ENCODE measurements around the gene UNCX. TPM values are rescaled to one million over a fixed set of nuclear protein-coding genes. Genes with fewer than 3 reads are reported as not detected.
"Not testable (repeated sequence)": the region's sequence is repeated elsewhere in the genome, so short reads cannot be mapped to it uniquely, and the experiment has no call there.

UNCX gene
- total and polyA plus RNA-seq, 2 of the 4 experiments (the other 2 are of a cell fraction) = not detected

DNA sequence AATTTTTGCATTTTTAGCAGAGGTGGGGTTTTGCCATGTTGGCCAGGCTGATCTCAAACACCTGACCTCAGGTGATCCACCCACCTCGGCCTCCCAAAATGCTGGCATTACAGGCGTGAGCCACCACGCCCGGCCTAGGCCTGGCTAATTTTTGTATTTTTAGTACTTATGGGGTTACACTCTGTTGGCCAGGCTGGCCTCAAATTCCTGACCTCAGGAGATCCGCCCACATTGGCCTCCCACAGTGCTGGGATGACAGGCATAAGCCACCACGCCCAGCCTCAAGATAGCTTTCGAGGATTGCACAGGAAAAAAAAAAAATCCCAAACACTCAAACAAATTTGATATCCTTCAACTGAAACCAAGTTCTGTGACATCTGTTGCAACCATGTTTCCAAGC lies 26.9 kb upstream of the UNCX start:
- H3K36me3 ChIP-seq (ENCODE audit: control insufficient read depth, insufficient read depth, low read length); H3K79me1 ChIP-seq (ENCODE audit: low read depth in 1 of 2, low read length in 2 of 2); in situ Hi-C loops (cut with MboI; ENCODE audit: low sequenced_read_pairs); H2BK5ac ChIP-seq (ENCODE audit: low read depth, low read length, poor library complexity, severe bottlenecking); H2AK9ac ChIP-seq (replicated peaks; ENCODE audit: low read depth, low read length, poor library complexity); CTCF ChIA-PET; H2BK15ac ChIP-seq (ENCODE audit: low read depth, low read length); H3K9ac ChIP-seq (ENCODE audit: low read depth, low read length); H3K9me3 ChIP-seq (ENCODE audit: control insufficient read depth, insufficient read depth, low read length); H4K91ac ChIP-seq (ENCODE audit: insufficient read depth, low read depth, low read length); BruUV-seq (replicated peaks); dilution Hi-C loops (cut with HindIII; ENCODE audit: low sequenced_read_pairs, unreplicated experiment); H3K4ac ChIP-seq (ENCODE audit: low read depth, low read length); H4K8ac ChIP-seq (ENCODE audit: low read depth in 2 of 2, low read length in 2 of 2); H2AK5ac ChIP-seq (ENCODE audit: low read depth, low read length); H4K20me1 ChIP-seq (ENCODE audit: insufficient read depth, low read length); ATAC-seq (ENCODE audit: low read depth); intact Hi-C loops (cut with micrococcal nuclease); H3K56ac ChIP-seq (ENCODE audit: extremely low read depth, insufficient read depth, low read length); H3K9me1 ChIP-seq (ENCODE audit: insufficient read depth, low read length); POLR2A ChIA-PET (ENCODE audit: unreplicated experiment); H3K18ac ChIP-seq (ENCODE audit: low read depth, low read length); H2BK120ac ChIP-seq (ENCODE audit: low read depth, low read length); H3K23ac ChIP-seq (ENCODE audit: low read depth, low read length); H4K5ac ChIP-seq (ENCODE audit: low read depth, low read length); H3K4me3 ChIP-seq (ENCODE audit: insufficient read depth, low read depth, low read length); H3K27ac ChIP-seq (ENCODE audit: insufficient read depth, low read length); H2BK20ac ChIP-seq (ENCODE audit: low read depth, low read length); H3K4me1 ChIP-seq (ENCODE audit: control insufficient read depth, insufficient read depth, low read length); H3K4me2 ChIP-seq (ENCODE audit: low read depth, low read length); H3K14ac ChIP-seq (replicated peaks; ENCODE audit: low read depth, low read length); DNase-seq; H2AFZ ChIP-seq (replicated peaks; ENCODE audit: low read length, poor library complexity): not testable (repeated sequence)
- H3K27me3 ChIP-seq (ENCODE audit: control insufficient read depth, insufficient read depth, low read length) = peaks cover 59% of the 10 kb centered on the region
- no CpG with 5 or more reads among the region's 7 CpGs for WGBS, 2 experiments (ENCODE audit: extremely low coverage in 2 of 2, insufficient read length in 1 of 2)

All from IMR-90 (cell line).